ENCODE results near the gene BICD2. TPM values are rescaled to one million over a fixed set of nuclear protein-coding genes. Genes with fewer than 3 reads are reported as not detected.

The BICD2 gene
- total and polyA plus RNA-seq, 2 of the 13 experiments (the other 11 are each of a cell fraction or from before 2014, with no cell fraction given), result 5.1 to 17.4 TPM

GRCh38 chr9:92669890-92670708 is 94.5 kb downstream of the BICD2 start, which contains the start of gene IPPK (continued):
- peak; percentile 25; the same call in 1 of the 2 replicates for TF ChIP-seq MYNN (CRISPR knock-in tag; IDR thresholded peaks at IDR 0.05; ENCODE audit: low read depth)
- no peak; the same call in 1 of the 2 replicates for TF ChIP-seq MTF2 (CRISPR knock-in tag; IDR thresholded peaks at IDR 0.05; ENCODE audit: borderline replicate concordance)
- TF ChIP-seq KLF15 (CRISPR knock-in tag; IDR thresholded peaks at IDR 0.05; ENCODE audit: borderline replicate concordance), result no peak
- peak; percentile 94 for TF ChIP-seq MEIS2 (CRISPR knock-in tag; IDR thresholded peaks at IDR 0.05)
- no peak for TF ChIP-seq HOXA9 (CRISPR knock-in tag; IDR thresholded peaks at IDR 0.05; ENCODE audit: borderline replicate concordance)
- no peak for TF ChIP-seq TOPORS (CRISPR knock-in tag; IDR thresholded peaks at IDR 0.05)
- no peak for TF ChIP-seq MATR3 (CRISPR knock-in tag; IDR thresholded peaks at IDR 0.05)
- TF ChIP-seq ZNF891 (CRISPR knock-in tag; IDR thresholded peaks at IDR 0.05), result peak; percentile 65; the same call in 1 of the 2 replicates
- 0 out of 2 replicates have a peak, but pooled peaks have one; percentile 21 for TF ChIP-seq ZBTB3 (CRISPR knock-in tag; IDR thresholded peaks at IDR 0.05; ENCODE audit: borderline replicate concordance, low read depth)
- TF ChIP-seq NR2F6 (IDR thresholded peaks at IDR 0.05), result 0 out of 2 replicates have a peak, but pooled peaks have one; percentile 17
- no peak for TF ChIP-seq NR2F6 (CRISPR knock-in tag; IDR thresholded peaks at IDR 0.05)
- TF ChIP-seq TFAP4 (IDR thresholded peaks at IDR 0.05; ENCODE audit: borderline replicate concordance, low read depth), result peak; percentile 57; the same call in 1 of the 2 replicates
- TF ChIP-seq, protein P1, sequence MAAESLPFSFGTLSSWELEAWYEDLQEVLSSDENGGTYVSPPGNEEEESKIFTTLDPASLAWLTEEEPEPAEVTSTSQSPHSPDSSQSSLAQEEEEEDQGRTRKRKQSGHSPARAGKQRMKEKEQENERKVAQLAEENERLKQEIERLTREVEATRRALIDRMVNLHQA (CRISPR knock-in tag; IDR thresholded peaks at IDR 0.05), result no peak
- no peak for TF ChIP-seq PCBP1 (IDR thresholded peaks at IDR 0.05; ENCODE audit: borderline replicate concordance, low read depth, low read length)
- TF ChIP-seq GTF2F1 (IDR thresholded peaks at IDR 0.05; ENCODE audit: low read length), result no peak
- TF ChIP-seq, protein P2, sequence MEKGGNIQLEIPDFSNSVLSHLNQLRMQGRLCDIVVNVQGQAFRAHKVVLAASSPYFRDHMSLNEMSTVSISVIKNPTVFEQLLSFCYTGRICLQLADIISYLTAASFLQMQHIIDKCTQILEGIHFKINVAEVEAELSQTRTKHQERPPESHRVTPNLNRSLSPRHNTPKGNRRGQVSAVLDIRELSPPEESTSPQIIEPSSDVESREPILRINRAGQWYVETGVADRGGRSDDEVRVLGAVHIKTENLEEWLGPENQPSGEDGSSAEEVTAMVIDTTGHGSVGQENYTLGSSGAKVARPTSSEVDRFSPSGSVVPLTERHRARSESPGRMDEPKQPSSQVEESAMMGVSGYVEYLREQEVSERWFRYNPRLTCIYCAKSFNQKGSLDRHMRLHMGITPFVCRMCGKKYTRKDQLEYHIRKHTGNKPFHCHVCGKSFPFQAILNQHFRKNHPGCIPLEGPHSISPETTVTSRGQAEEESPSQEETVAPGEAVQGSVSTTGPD (CRISPR knock-in tag; IDR thresholded peaks at IDR 0.05), result 0 out of 2 replicates have a peak, but pooled peaks have one; percentile 5
- TF ChIP-seq GPN1 (CRISPR knock-in tag; IDR thresholded peaks at IDR 0.05; ENCODE audit: borderline replicate concordance), result no peak
- TF ChIP-seq ZBTB7A (CRISPR knock-in tag; IDR thresholded peaks at IDR 0.05), result peak; percentile 35; the same call in 1 of the 2 replicates
- TF ChIP-seq STAT6 (CRISPR knock-in tag; IDR thresholded peaks at IDR 0.05; ENCODE audit: borderline replicate concordance), result no peak
- TF ChIP-seq IKZF4 (CRISPR knock-in tag; IDR thresholded peaks at IDR 0.05; ENCODE audit: borderline replicate concordance, low read depth, not compliant biosample characterization), result peak; percentile 68

All from HepG2 (cell line).